ENCODE results near the gene SCAMP4. TPM values are rescaled to one million over a fixed set of nuclear protein-coding genes. Genes with fewer than 3 reads are reported as not detected.

The SCAMP4 gene
- polyA plus RNA-seq, 1 donor, result 27.1 TPM

GRCh38 chr19:1912760-1913505, 7.7 kb downstream of the SCAMP4 start:
- no peak for DNase-seq (ENCODE audit: low read depth)

- no peak for DNase-seq (ENCODE audit: low read depth)
Observed at GRCh38 chr19:1913781-1914577, 8.8 kb downstream of the SCAMP4 start.

GRCh38 chr19:1914826-1915341, 9.7 kb downstream of the SCAMP4 start:
- no peak for DNase-seq (ENCODE audit: low read depth)

- DNase-seq (ENCODE audit: low read depth), result no peak
Observed at GRCh38 chr19:1917146-1917545, 11.9 kb downstream of the SCAMP4 start.

GRCh38 chr19:1917926-1918325, 12.7 kb downstream of the SCAMP4 start:
- DNase-seq (ENCODE audit: low read depth), result no peak

- DNase-seq (ENCODE audit: low read depth), result no peak
Observed at GRCh38 chr19:1918975-1919374, 13.8 kb downstream of the SCAMP4 start.

- DNase-seq (ENCODE audit: low read depth), result no peak
Observed at GRCh38 chr19:1920644-1921043, 15.4 kb downstream of the SCAMP4 start.

GRCh38 chr19:1921326-1921725, 16.1 kb downstream of the SCAMP4 start:
- DNase-seq (ENCODE audit: low read depth), result no peak

- no peak for DNase-seq (ENCODE audit: low read depth)
Observed at GRCh38 chr19:1921825-1922224, 16.6 kb downstream of the SCAMP4 start.

GRCh38 chr19:1922803-1923202, 17.6 kb downstream of the SCAMP4 start:
- no peak for DNase-seq (ENCODE audit: low read depth)

- DNase-seq (ENCODE audit: low read depth), result no peak
Observed at GRCh38 chr19:1923319-1923718, 18.1 kb downstream of the SCAMP4 start.

GRCh38 chr19:1924320-1924961, 19.2 kb downstream of the SCAMP4 start:
- DNase-seq (ENCODE audit: low read depth), result no peak

- no peak for DNase-seq (ENCODE audit: low read depth)
Observed at GRCh38 chr19:1925544-1925943, 20.3 kb downstream of the SCAMP4 start.

- DNase-seq (ENCODE audit: low read depth), result no peak
Observed at GRCh38 chr19:1929021-1929742, 24.0 kb downstream of the SCAMP4 start.

GRCh38 chr19:1931445-1931844, 26.2 kb downstream of the SCAMP4 start:
- no peak for DNase-seq (ENCODE audit: low read depth)

GRCh38 chr19:1932395-1932794, 27.2 kb downstream of the SCAMP4 start:
- no peak for DNase-seq (ENCODE audit: low read depth)

- DNase-seq (ENCODE audit: low read depth), result no peak
Observed at GRCh38 chr19:1933244-1933643, 28.0 kb downstream of the SCAMP4 start.

- no peak for DNase-seq (ENCODE audit: low read depth)
Observed at GRCh38 chr19:1933942-1934341, 28.7 kb downstream of the SCAMP4 start.

GRCh38 chr19:1935484-1936208, 30.4 kb downstream of the SCAMP4 start:
- no peak for DNase-seq (ENCODE audit: low read depth)

- DNase-seq (ENCODE audit: low read depth), result no peak
Observed at GRCh38 chr19:1936430-1936829, 31.2 kb downstream of the SCAMP4 start.

All from forelimb muscle (tissue), 1 donor.